HG02763 (cell line): ENCODE measurements around the gene RETREG2.
A peak's percentile ranks its signal among the peaks of the same experiment; 100 is the strongest.

Experiments
- ATAC-seq: cut with Tn5 transposase; IDR thresholded peaks from one replicate; pipeline ENCODE4 v1.9.1; 2021; ENCODE audit warnings: mild to moderate bottlenecking, moderate library complexity; ENCODE audit not compliant: unreplicated experiment

Gene RETREG2

GRCh38 chr2:219168526-219168925 is 9.5 kb upstream of the RETREG2 start:
- ATAC-seq, result no peak

DNA sequence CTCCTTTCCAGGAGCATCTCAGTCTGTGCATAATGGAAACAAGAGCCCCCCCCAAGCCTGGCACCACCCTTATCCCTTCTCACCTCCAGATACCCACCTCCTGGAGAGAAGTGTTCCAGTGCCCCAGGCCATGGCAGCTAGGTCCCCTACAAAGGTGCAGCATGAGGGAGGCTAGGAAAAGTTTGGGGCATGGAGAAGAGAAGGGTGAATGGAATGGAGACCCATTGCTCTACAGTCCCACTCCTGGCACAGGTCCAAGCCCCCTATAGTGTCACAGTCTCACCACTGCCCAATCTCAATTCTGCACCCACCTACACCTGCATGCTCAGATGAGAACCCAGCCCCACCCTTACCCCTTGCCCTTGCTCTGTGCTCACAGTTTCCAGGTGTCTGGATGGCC is 9.1 kb upstream of the RETREG2 start:
- no peak for ATAC-seq

- no peak for ATAC-seq
These were observed 8.0 kb upstream of the RETREG2 start, which contains the start of gene SLC23A3 for GRCh38 chr2:219169930-219170654. Gene SLC23A3, minus strand, starts transcription at chr2:219170029. Its CDS starts 45 bp downstream, at chr2:219169984.

- ATAC-seq, result no peak
These were observed 6.8 kb upstream of the RETREG2 start for GRCh38 chr2:219171231-219171651.

GRCh38 chr2:219172231-219173154 is 5.6 kb upstream of the RETREG2 start:
- ATAC-seq, result no peak

DNA sequence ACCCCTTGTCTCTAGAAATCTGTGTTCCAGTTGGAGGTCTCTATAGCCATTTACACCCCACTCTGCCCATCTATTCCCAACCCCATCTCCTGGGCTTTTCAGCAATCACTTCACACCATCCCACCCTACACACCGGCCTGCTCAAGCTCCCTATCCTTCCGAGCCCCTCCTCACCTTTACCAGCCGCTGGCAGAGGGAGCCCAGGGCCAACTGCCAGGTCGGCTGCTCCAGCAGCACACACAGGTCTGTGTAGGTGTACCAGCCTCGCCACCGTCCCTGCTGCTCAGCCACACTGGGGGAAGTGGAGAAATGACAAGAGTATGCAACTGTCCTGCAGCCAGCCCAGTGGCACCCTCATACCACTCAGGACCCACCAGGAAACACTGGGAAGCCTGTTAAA is 4.9 kb upstream of the RETREG2 start:
- ATAC-seq, result no peak

DNA sequence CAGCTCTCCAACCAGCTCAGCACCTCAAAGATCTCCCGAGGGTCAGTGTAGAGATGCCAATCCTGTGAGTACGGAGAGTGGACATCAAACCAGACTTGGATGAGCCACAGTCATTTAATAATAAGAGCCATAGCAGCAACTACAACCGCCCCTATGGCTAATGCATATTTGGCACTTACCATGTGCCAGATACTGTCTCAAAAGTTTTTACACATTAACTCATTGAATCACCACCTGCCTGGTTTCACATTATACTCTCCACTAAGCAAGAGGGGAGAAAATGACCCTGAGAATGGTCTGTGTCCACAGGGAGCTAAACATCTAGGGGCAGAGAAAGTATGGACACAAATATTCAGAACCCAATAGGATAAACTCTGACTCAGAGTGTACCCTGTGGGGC is 3.9 kb upstream of the RETREG2 start:
- no peak for ATAC-seq

DNA sequence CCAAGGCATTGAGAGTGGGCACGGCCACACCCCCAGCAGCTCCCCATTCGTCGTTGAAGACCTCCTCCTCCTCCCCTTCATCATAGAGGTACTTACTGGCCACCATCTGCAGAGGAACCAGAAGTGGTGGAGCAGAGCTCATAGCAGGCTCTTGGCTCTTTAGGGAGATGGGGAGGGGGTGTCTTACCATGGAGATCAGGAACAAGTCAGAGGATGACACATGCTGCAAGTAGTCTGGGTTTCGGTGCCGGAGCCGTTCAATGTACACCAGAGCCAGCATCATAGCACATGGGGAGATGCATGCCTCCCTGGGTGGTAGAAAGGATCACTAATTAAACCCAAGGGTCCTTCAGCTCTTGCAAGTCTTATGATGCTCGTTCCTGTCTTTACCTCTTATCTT is 3.3 kb upstream of the RETREG2 start:
- no peak for ATAC-seq

GRCh38 chr2:219175486-219175885 is 2.6 kb upstream of the RETREG2 start:
- no peak for ATAC-seq

DNA sequence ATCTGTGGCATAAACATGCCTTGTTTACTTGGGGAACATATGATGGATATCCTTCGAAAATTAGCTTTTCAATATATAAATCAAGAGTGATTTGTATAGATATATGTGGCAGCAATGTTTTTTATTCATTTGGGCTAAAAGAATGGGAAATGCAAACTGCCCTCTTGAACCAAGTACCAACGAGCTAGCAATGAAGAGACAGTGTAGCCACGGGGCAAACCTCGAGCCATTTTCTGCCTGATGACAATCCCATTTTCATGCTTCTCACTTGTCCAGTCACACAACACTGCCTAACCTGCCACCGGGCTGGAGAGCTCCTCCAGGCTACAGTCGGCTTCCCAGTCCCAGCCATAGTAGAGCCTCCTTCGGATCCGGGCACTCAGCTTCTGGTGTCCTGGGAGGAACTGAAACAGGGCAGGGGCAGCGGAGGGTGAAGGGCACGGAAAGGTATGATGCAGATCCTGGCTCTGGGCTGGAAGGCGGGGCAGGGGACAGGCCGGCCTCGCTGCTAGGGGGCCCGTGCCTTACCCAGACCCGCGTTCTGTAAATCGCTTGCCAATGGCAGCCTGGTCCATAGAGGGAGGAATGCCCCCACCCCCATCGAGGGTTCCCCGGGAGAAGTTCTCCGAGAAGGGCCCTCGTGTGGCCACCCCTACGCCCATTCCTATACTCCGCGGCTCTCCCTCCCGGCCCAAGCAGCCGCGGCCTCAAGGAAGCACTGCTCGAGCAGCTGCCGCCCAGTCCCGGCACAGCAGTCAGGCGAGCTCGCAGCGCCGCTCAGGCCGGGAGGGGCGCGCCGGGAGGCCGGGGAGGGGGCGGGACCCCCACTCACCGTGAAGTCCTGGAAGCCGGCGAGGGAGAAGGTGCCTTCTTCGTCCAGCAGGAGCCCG is 1.9 kb upstream of the RETREG2 start:
- peak; percentile 11 for ATAC-seq

- ATAC-seq, result peak; percentile 65
These were observed 1.1 kb upstream of the RETREG2 start, which contains the start of gene CNPPD1 for GRCh38 chr2:219176818-219177551. Gene CNPPD1, minus strand, starts transcription at chr2:219176925. Its CDS starts 97 bp downstream, at chr2:219176828.

GRCh38 chr2:219178377-219179175 is 501 bp downstream of the RETREG2 start:
- ATAC-seq, result peak; percentile 27

DNA sequence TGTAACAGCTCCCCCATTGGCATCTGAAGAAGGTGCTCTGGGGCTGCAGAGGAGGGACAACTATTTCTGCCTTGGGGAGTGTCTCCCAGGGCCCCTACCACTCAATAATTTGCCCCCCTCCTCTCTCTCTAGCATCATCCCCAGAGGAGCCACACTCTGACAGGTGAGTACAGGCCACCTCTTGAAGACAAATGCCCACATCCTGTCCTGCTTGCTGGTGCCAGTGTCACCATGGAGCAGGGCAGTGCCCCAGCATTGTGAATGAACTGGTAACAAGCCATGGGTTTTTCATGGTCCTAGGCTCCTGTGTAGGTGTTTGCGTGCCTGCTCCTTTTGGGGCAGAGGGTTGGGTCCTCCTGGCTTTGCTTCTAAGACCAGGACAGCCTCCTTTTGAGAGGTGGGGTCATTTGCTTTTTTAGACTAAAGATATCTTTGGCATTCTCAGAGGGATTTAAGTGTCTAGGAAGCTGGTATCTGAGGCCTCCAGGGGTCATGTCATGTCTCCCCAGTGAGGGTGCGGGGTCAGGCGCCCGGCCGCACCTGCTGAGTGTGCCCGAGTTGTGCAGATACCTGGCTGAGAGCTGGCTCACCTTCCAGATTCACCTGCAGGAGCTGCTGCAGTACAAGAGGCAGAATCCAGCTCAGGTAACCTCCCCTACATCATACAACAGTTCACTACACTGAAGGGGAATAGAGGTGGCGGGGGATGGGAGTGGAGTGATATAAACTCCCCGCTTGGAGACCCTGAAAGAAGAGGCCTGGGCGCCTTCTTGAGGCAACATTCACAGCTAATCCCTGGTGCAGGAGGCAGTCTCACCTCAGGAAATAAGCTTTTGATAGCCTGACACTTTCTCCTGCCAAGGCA is 1.8 kb downstream of the RETREG2 start:
- ATAC-seq, result no peak

GRCh38 chr2:219180961-219181360 is 2.9 kb downstream of the RETREG2 start:
- no peak for ATAC-seq

GRCh38 chr2:219181531-219181930 is 3.5 kb downstream of the RETREG2 start:
- ATAC-seq, result no peak

GRCh38 chr2:219182331-219183150 is 4.5 kb downstream of the RETREG2 start:
- no peak for ATAC-seq

GRCh38 chr2:219183151-219183772 is 5.2 kb downstream of the RETREG2 start:
- no peak for ATAC-seq
